ENCODE results near the gene EN1.

EN1 gene

DNA sequence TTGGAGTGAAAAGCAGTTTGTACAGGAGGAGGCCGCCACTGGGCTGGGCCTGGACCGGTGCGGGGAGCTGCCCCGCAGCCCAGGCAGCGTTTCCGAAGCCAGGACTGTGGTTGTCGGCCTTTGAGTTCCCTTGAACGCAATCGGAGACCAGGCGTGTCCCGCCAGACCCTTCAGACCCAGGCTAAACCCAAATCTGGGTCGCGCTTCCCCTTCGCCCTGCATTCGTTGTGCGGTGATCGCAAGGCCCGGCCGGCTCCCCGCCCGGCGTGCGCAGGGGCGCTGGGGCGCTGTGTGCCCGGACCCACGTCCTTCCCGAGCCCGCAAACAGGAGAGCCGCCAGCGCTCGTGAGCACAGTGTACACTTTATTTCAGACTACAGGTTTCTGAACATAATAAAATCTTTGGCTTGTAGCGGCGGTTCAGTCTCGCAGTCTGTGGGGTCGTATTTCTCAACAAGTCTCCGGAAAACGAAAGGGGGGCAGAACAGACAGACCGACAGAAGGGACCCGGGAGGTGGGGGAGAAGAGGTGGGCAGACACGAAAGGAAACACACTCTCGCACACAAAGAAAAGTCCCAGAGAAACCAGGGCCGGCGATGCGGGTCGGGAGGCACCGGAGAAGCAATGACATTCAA lies 5.5 kb downstream of the EN1 start:
- Histone ChIP-seq H3F3A (ENCODE audit: low read depth) (no peaks in the 10 kb centered on the region), H3K4me1 (ENCODE audit: insufficient read depth, low read length, poor library complexity, severe bottlenecking) (no peaks in the 10 kb centered on the region), H2AFZ (ENCODE audit: low read length) (no peak overlapping the region), H4K20me1 (ENCODE audit: insufficient read depth, low read length, poor library complexity, severe bottlenecking) (no peaks in the 10 kb centered on the region), H3K4me2 (ENCODE audit: low read depth, low read length, poor library complexity, severe bottlenecking) (no peak overlapping the region), H3K4me3 (ENCODE audit: low read length, poor library complexity, severe bottlenecking) (no peak overlapping the region), H3K79me2 (ENCODE audit: insufficient read depth, low read length) (no peaks in the 10 kb centered on the region), H3K9me3 (ENCODE audit: insufficient read depth, low read depth, low read length) (no peaks in the 10 kb centered on the region), H3K9me2 (replicated peaks; ENCODE audit: low read depth, low read length) (no peaks in the 10 kb centered on the region), H3K9ac (ENCODE audit: low read depth, low read length, poor library complexity, severe bottlenecking) (no peak overlapping the region), H3K36me3 (ENCODE audit: insufficient read depth, low read length) (no peaks in the 10 kb centered on the region), H3K27me3 (ENCODE audit: insufficient read depth, low read length, poor library complexity, severe bottlenecking) (no peaks in the 10 kb centered on the region)
- TF ChIP-seq, protein P1, sequence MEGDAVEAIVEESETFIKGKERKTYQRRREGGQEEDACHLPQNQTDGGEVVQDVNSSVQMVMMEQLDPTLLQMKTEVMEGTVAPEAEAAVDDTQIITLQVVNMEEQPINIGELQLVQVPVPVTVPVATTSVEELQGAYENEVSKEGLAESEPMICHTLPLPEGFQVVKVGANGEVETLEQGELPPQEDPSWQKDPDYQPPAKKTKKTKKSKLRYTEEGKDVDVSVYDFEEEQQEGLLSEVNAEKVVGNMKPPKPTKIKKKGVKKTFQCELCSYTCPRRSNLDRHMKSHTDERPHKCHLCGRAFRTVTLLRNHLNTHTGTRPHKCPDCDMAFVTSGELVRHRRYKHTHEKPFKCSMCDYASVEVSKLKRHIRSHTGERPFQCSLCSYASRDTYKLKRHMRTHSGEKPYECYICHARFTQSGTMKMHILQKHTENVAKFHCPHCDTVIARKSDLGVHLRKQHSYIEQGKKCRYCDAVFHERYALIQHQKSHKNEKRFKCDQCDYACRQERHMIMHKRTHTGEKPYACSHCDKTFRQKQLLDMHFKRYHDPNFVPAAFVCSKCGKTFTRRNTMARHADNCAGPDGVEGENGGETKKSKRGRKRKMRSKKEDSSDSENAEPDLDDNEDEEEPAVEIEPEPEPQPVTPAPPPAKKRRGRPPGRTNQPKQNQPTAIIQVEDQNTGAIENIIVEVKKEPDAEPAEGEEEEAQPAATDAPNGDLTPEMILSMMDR (conservative IDR thresholded peaks at IDR 0.05; ENCODE audit: low read length): no peak
- TF ChIP-seq EZH2phosphoT487 (IDR thresholded peaks at IDR 0.05; ENCODE audit: borderline replicate concordance): no peak

DNA sequence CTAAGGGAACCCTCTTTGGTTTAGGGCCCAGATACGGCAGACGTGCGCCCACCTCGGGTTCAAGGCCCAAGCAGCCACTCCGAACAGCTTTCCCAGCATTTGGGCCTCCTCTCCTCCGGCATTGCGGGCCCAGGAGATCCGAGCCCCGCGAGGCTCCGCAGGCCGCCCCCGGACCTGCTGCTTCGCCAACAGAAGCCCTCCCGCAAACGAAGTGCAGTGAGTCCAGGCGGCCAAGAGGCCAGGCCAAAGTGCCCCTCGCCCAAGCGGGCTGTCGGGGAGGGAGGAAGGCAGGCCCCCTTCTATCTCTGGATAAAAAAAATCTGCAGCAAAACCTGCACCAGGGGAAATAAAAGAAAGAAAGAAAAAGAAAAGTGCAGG lies 6.0 kb downstream of the EN1 start:
- H3K36me3 ChIP-seq (ENCODE audit: insufficient read depth, low read length): no peaks in the 10 kb centered on the region
- H2AFZ ChIP-seq (ENCODE audit: low read length): no peak overlapping the region
- no peak overlapping the region for H3K4me3 ChIP-seq (ENCODE audit: low read length, poor library complexity, severe bottlenecking)
- H3K9me3 ChIP-seq (ENCODE audit: insufficient read depth, low read depth, low read length): no peaks in the 10 kb centered on the region
- H3K4me2 ChIP-seq (ENCODE audit: low read depth, low read length, poor library complexity, severe bottlenecking): no peak overlapping the region
- H3K79me2 ChIP-seq (ENCODE audit: insufficient read depth, low read length): no peaks in the 10 kb centered on the region
- H3K4me1 ChIP-seq (ENCODE audit: insufficient read depth, low read length, poor library complexity, severe bottlenecking): no peaks in the 10 kb centered on the region
- no peaks in the 10 kb centered on the region for H3F3A ChIP-seq (ENCODE audit: low read depth)
- no peaks in the 10 kb centered on the region for H4K20me1 ChIP-seq (ENCODE audit: insufficient read depth, low read length, poor library complexity, severe bottlenecking)
- H3K27me3 ChIP-seq (ENCODE audit: insufficient read depth, low read length, poor library complexity, severe bottlenecking): no peaks in the 10 kb centered on the region
- TF ChIP-seq EZH2phosphoT487 (IDR thresholded peaks at IDR 0.05; ENCODE audit: borderline replicate concordance): no peak
- TF ChIP-seq, protein P1 (conservative IDR thresholded peaks at IDR 0.05; ENCODE audit: low read length): no peak
- no peaks in the 10 kb centered on the region for H3K9me2 ChIP-seq (replicated peaks; ENCODE audit: low read depth, low read length)
- no peak overlapping the region for H3K9ac ChIP-seq (ENCODE audit: low read depth, low read length, poor library complexity, severe bottlenecking)

DNA sequence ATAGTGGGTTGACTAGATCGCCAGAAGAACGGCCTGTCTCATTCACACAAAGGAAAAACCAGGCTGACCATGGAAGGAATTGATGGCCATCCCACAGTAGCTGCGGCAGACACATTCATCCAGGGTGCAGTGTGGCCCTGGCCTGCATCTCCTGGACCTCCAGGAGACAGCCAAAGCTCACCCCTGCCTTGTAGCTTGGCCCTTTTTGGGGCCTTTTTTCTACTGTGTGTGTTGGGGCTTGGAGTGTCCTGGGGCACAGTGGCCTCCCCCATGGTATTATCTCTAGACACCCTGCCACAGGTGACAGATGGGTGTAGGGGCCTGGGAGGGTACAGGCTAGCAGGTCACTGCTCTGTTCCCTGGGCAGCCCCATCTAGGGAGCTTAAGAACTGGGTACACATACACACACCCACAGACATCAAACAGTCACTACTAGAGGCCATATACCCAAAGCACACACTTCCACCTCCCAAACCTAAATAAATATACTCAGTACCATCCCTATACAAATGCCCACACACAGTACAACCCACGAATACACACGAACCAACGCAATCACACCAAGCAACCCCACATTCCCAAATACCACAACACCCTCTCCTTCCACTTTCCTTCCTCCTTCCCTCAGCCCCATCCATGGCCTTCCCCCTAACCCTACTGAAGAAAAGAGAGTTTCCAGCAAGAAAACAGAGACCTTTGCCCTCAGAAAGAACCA lies 8.6 kb downstream of the EN1 start:
- TF ChIP-seq, protein P1 (conservative IDR thresholded peaks at IDR 0.05; ENCODE audit: low read length): no peak
- TF ChIP-seq EZH2phosphoT487 (IDR thresholded peaks at IDR 0.05; ENCODE audit: borderline replicate concordance): no peak

More for the DNA sequence above, 8.6 kb downstream of the EN1 start:
- no peaks in the 10 kb centered on the region for H3K9me2 ChIP-seq (replicated peaks; ENCODE audit: low read depth, low read length)
- H3K36me3 ChIP-seq (ENCODE audit: insufficient read depth, low read length): no peaks in the 10 kb centered on the region
- H4K20me1 ChIP-seq (ENCODE audit: insufficient read depth, low read length, poor library complexity, severe bottlenecking): no peaks in the 10 kb centered on the region
- no peak overlapping the region for H3K4me3 ChIP-seq (ENCODE audit: low read length, poor library complexity, severe bottlenecking)
- H2AFZ ChIP-seq (ENCODE audit: low read length): no peak overlapping the region
- no peak overlapping the region for H3K4me2 ChIP-seq (ENCODE audit: low read depth, low read length, poor library complexity, severe bottlenecking)
- no peak overlapping the region for H3K9ac ChIP-seq (ENCODE audit: low read depth, low read length, poor library complexity, severe bottlenecking)
- no peaks in the 10 kb centered on the region for H3K4me1 ChIP-seq (ENCODE audit: insufficient read depth, low read length, poor library complexity, severe bottlenecking)
- no peaks in the 10 kb centered on the region for H3K27me3 ChIP-seq (ENCODE audit: insufficient read depth, low read length, poor library complexity, severe bottlenecking)
- no peaks in the 10 kb centered on the region; the same call in 1 of the 2 replicates for H3K9me3 ChIP-seq (ENCODE audit: insufficient read depth, low read depth, low read length)
- H3K79me2 ChIP-seq (ENCODE audit: insufficient read depth, low read length): no peaks in the 10 kb centered on the region
- no peaks in the 10 kb centered on the region for H3F3A ChIP-seq (ENCODE audit: low read depth)

Measured in Loucy (cell line).